Thyroid gland (tissue), 4 donors: ENCODE measurements around the gene SH3RF2. TPM values are rescaled to one million over a fixed set of nuclear protein-coding genes. Genes with fewer than 3 reads are reported as not detected.
"Not testable (repeated sequence)": the region's sequence is repeated elsewhere in the genome, so short reads cannot be mapped to it uniquely, and the experiment has no call there.

Experiments
- DNase-seq, 2 donors: peaks; one replicate each; pipeline ENCODE4 v3.0.0-alpha.2; 2019
- H3K27ac ChIP-seq, 3 donors: fragments of 200-600 bp; sonication (generic); 1 replicate in 2 of 3; 2 replicates in 1 of 3; pipeline ENCODE4 v1.5.1; 2016 to 2019; ENCODE audit warnings: mild to moderate bottlenecking in 1 of 3, moderate library complexity in 1 of 3
- H3K27me3 ChIP-seq: fragments of 200-600 bp; sonication (generic); one replicate; pipeline ENCODE4 v1.5.1; 2019
- H3K36me3 ChIP-seq, 2 donors: fragments of 200-600 bp; sonication (generic); one replicate each; pipeline ENCODE4 v1.5.1; 2016 to 2019
- H3K4me1 ChIP-seq, 2 donors: fragments of 200-600 bp; sonication (generic); one replicate each; pipeline ENCODE4 v1.5.1; 2017 to 2019
- H3K4me3 ChIP-seq, 3 donors: fragments of 200-600 bp; sonication (generic); replicated peaks in 1 of 3; 1 replicate in 2 of 3; 2 replicates in 1 of 3; pipeline ENCODE4 v1.5.1; 2016; ENCODE audit warnings: mild to moderate bottlenecking in 1 of 3
- H3K9me3 ChIP-seq: fragments of 200-600 bp; sonication (generic); one replicate; pipeline ENCODE4 v1.5.1; 2017
- POLR2A ChIP-seq, 2 donors: fragments of 450-650 bp; IDR thresholded peaks; one replicate each; pipeline ENCODE4 v1.6.1; 2017; ENCODE audit warnings: antibody characterized with exemption in 2 of 2, mild to moderate bottlenecking in 2 of 2, moderate library complexity in 1 of 2
- WGBS, 2 donors: methylation state at CpG; one replicate each; pipeline ENCODE4 v1.1.5; 2017; 5-methylcytosine and 5-hydroxymethylcytosine counted together
- intact Hi-C: fragments of 100-400 bp; cut with DNase I; formaldehyde crosslinking; loops from one replicate; pipeline ENCODE4 v1.15.1; 2023
- total RNA-seq, 4 donors: library from RNA; depleted of rRNA; stranded (reverse); fragments of >200 nt; gene quantifications; one replicate each; pipeline ENCODE4 v1.2.3, GENCODE V29; 2016
- TF ChIP-seq, protein P1 (sequence below), 6 experiments: fragments of 200-600 bp in 3 of 6; fragments of 450-650 bp in 3 of 6; sonication (generic) in 3 of 6; IDR thresholded peaks; one replicate each; pipeline ENCODE4 v1.5.1; 2016 to 2019; ENCODE audit warnings: antibody characterized with exemption in 6 of 6, mild to moderate bottlenecking in 2 of 6, inconsistent platforms in 1 of 6, moderate library complexity in 1 of 6

The SH3RF2 gene
- total RNA-seq, 4 donors from 2014 or later, result 3.1 to 20.8 (median 14.3) TPM

DNA sequence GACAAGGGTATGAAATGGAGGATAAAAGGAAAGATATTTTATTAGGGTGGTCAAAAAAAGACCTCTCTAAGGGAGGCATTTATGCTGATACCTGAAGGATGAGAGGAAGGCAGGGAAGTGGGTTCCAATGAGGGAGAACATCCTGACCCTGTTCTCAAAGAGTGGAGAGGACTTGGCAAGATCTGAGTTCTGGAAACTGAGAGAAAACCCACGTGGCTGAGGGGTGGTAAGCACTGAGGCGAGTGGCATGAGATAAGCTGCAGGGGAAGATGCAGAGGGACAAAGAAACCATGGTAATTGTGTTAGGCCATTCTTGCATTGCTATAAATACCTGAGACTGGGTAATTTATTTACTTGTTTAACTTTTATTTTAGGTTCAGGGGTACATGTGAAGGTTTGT, 16.8 kb downstream of the SH3RF2 start:
- no peak for DNase-seq
- Histone ChIP-seq H3K4me1 (no peaks in the 10 kb centered on the region), H3K4me3 (no peak overlapping the region), H3K27ac (no peak overlapping the region), H3K27me3 (no peaks in the 10 kb centered on the region), H3K36me3 (no peaks in the 10 kb centered on the region), H3K9me3 (no peaks in the 10 kb centered on the region)
- TF ChIP-seq, protein P1, sequence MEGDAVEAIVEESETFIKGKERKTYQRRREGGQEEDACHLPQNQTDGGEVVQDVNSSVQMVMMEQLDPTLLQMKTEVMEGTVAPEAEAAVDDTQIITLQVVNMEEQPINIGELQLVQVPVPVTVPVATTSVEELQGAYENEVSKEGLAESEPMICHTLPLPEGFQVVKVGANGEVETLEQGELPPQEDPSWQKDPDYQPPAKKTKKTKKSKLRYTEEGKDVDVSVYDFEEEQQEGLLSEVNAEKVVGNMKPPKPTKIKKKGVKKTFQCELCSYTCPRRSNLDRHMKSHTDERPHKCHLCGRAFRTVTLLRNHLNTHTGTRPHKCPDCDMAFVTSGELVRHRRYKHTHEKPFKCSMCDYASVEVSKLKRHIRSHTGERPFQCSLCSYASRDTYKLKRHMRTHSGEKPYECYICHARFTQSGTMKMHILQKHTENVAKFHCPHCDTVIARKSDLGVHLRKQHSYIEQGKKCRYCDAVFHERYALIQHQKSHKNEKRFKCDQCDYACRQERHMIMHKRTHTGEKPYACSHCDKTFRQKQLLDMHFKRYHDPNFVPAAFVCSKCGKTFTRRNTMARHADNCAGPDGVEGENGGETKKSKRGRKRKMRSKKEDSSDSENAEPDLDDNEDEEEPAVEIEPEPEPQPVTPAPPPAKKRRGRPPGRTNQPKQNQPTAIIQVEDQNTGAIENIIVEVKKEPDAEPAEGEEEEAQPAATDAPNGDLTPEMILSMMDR (IDR thresholded peaks at IDR 0.05), result no peak
- TF ChIP-seq POLR2A (IDR thresholded peaks at IDR 0.05), result no peak
- 83 to 85% methylated on average over 2 of the region's 2 CpGs for WGBS, 2 donors
- intact Hi-C loops, result no loop called here

DNA sequence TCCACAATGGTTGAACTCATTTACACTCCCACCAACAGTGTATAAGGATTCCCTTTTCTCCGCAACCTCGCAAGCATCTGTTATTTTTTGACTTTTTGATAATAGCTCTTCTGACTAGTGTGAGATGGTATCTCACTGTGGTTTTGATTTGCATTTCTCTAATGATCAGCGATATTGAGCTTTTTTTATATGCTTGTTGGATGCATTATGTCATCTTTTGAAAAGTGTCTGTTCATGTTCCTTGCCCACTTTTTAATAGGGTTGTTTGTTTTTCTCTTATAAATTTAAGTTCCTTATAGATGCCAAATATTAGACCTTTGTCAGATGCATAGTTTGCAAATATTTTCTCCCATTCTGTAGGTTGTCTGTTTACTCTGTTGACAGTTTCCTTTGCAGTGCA, 17.8 kb downstream of the SH3RF2 start:
- intact Hi-C loops, H3K9me3 ChIP-seq, H3K27me3 ChIP-seq, H3K36me3 ChIP-seq, DNase-seq, H3K27ac ChIP-seq, H3K4me1 ChIP-seq, H3K4me3 ChIP-seq: not testable (repeated sequence)
- WGBS, 2 donors, result 75 to 95% methylated on average over 3 of the region's 3 CpGs

DNA sequence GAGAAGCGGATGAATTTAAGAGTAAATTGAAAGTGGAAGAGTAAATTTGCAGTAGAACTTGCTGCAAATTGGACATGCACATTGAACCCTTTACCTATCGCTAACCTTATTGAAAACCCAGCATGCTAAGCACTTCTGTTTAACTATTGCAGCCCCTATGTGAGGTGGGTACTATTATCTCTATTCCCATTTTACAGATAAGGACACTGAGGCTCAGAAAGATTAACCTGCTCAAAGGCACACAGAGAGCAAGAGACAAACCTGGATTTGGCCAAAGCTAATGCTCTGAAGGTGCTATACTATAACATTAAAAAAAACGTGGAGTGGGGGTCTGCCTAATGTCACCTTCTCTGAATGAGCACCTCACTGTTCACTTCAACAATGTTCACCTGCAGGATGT, 21.0 kb downstream of the SH3RF2 start:
- H3K27ac ChIP-seq, result no peak overlapping the region
- DNase-seq, result no peak
- peaks cover 0 to 10% of the 10 kb centered on the region in 2 donors for H3K4me1 ChIP-seq
- no peaks in the 10 kb centered on the region for H3K36me3 ChIP-seq
- H3K4me3 ChIP-seq, result no peak overlapping the region
- H3K27me3 ChIP-seq, result no peaks in the 10 kb centered on the region
- WGBS, 2 donors, result 91% methylated on average over 3 of the region's 3 CpGs
- H3K9me3 ChIP-seq, result no peaks in the 10 kb centered on the region
- intact Hi-C loops, result no loop called here
- TF ChIP-seq, protein P1 (IDR thresholded peaks at IDR 0.05), result no peak
- no peak for TF ChIP-seq POLR2A (IDR thresholded peaks at IDR 0.05)

DNA sequence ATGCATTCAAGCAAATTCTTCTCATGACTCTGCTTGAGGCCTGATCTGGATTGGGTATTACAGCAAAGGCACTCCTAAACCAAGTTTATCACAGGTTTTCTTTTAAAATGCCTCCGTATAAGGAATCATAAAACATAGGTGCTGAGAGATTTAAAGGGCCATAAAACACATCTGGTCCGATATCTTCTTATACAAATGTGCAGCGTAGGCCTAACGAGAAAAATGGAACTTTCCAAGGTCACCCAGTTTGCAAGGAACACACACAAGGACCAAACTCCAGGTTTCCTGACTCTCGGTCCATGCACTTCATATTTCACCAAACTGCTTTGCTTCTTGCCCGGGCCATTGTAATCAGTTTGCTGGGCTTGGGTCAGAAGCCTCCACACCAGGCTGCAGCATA, 22.1 kb downstream of the SH3RF2 start:
- no peak for TF ChIP-seq POLR2A (IDR thresholded peaks at IDR 0.05)
- TF ChIP-seq, protein P1 (IDR thresholded peaks at IDR 0.05), result no peak

DNA sequence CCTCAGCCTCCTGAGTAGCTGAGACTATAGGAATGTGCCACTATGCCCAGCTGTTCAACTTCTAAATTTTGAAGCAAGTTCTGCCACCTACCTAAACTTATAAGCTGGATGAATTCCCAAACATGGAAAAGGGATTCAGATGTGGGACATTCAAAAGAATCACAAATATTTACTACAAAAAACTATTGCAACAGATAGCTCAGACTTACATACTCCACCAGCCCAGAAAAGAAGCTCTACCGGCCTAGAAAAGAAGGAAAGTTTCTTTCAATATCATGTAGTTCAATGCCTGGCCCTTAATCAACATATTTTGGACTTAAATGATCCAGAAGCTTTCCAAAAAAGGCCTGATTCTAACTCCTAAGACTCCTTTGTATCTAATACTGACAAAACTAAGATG, 23.8 kb downstream of the SH3RF2 start:
- Histone ChIP-seq H3K9me3 (no peaks in the 10 kb centered on the region), H3K27me3 (no peaks in the 10 kb centered on the region), H3K4me1 (peaks cover 0 to 12% of the 10 kb centered on the region in 2 donors), H3K27ac (peak overlapping the region in 1 of 3 donors; percentile 37), H3K4me3 (no peak overlapping the region), H3K36me3 (no peaks in the 10 kb centered on the region)
- DNase-seq, result no peak
- 70 to 83% methylated on average over 1 of the region's 1 CpG for WGBS, 2 donors
- TF ChIP-seq, protein P1 (IDR thresholded peaks at IDR 0.05), result no peak
- TF ChIP-seq POLR2A (IDR thresholded peaks at IDR 0.05), result no peak
- intact Hi-C loops, result no loop called here

More for the DNA sequence above, 22.1 kb downstream of the SH3RF2 start:
- Histone ChIP-seq H3K36me3 (no peaks in the 10 kb centered on the region), H3K9me3 (no peaks in the 10 kb centered on the region), H3K27ac (no peak overlapping the region), H3K4me1 (peaks cover 0 to 12% of the 10 kb centered on the region in 2 donors), H3K27me3 (no peaks in the 10 kb centered on the region), H3K4me3 (no peak overlapping the region)
- no peak for DNase-seq
- 94 to 97% methylated on average over 6 of the region's 6 CpGs for WGBS, 2 donors
- intact Hi-C loops, result no loop called here
